Liver (tissue), 2 donors: Measurements from ENCODE around the gene ST7.

Source experiments
- CTCF ChIP-seq: fragments of 150-350 bp; IDR thresholded peaks from 2 replicates; pipeline ENCODE4 v1.5.1; 2017; ENCODE audit warnings: improper control_type of control experiment, low read depth, low read length; ENCODE audit not compliant: missing input control
- REST ChIP-seq: IDR thresholded peaks from 2 replicates; pipeline ENCODE4 v1.6.1; 2016; ENCODE audit warnings: antibody characterized with exemption, mild to moderate bottlenecking
- donor health status: healthy.

GRCh38 chr7:117218700-117219099 lies 265.4 kb downstream of the ST7 start:
- TF ChIP-seq REST, result no peak
- TF ChIP-seq CTCF, result no peak
